22Rv1 (cell line): ENCODE measurements around the gene RETREG3.

Experiments used
- CTCF ChIP-seq: fragments of 450-650 bp; IDR thresholded peaks from 2 replicates; pipeline ENCODE4 v1.5.1; 2017; ENCODE audit warnings: mild to moderate bottlenecking
- ZFX ChIP-seq: fragments of 450-650 bp; IDR thresholded peaks from 2 replicates; pipeline ENCODE4 v1.6.1; 2017; ENCODE audit warnings: antibody characterized with exemption, borderline replicate concordance

GRCh38 chr17:42642336-42642735, 33.2 kb upstream of the RETREG3 start:
- TF ChIP-seq ZFX (no peak), CTCF (no peak)
